Activated B cell treated with CpG ODN at 0.5 μM for 24 hours (primary cell): ENCODE results near the gene ATAD3A. TPM values are rescaled to one million over a fixed set of nuclear protein-coding genes. Genes with fewer than 3 reads are reported as not detected.

Source experiments
- ATAC-seq: fragments of 200-7000 bp; cut with Tn5 transposase; one replicate; pipeline ENCODE4 v1.10.0; 2021; ENCODE audit warnings: low read depth, mild to moderate bottlenecking, moderate library complexity
- CTCF ChIA-PET: fragments of 350-600 bp; sonication (Branson Sonifier 250); formaldehyde crosslinking; loops from one replicate; lab custom pipeline; 2021; ENCODE audit warnings: antibody characterized with exemption; lab: Charles Lee
- POLR2A ChIA-PET: fragments of 350-600 bp; sonication (Branson Sonifier 250); formaldehyde crosslinking; loops from one replicate; lab custom pipeline; 2021; ENCODE audit warnings: antibody characterized with exemption; lab: Charles Lee
- DNase-seq: peaks from one replicate; pipeline ENCODE4 v3.0.0; 2022
- H3K27ac Mint-ChIP-seq: one replicate; pipeline ENCODE4 v1.8.0; 2020; ENCODE audit warnings: mixed read lengths
- H3K27me3 Mint-ChIP-seq: one replicate; pipeline ENCODE4 v1.8.0; 2021; ENCODE audit warnings: mixed read lengths
- H3K36me3 Mint-ChIP-seq: one replicate; pipeline ENCODE4 v1.8.0; 2021; ENCODE audit warnings: low read depth, mixed read lengths
- H3K4me1 Mint-ChIP-seq: one replicate; pipeline ENCODE4 v1.8.0; 2021; ENCODE audit warnings: mixed read lengths
- H3K4me3 Mint-ChIP-seq: one replicate; pipeline ENCODE4 v1.8.0; 2020; ENCODE audit warnings: mild to moderate bottlenecking, mixed read lengths
- H3K9me3 Mint-ChIP-seq: one replicate; pipeline ENCODE4 v1.8.0; 2020; ENCODE audit warnings: mixed read lengths
- intact Hi-C: fragments of 100-400 bp; cut with micrococcal nuclease; formaldehyde crosslinking; loops from one replicate; pipeline ENCODE4 v1.15.1; 2024
- total RNA-seq: library from RNA; stranded (reverse); gene quantifications from 2 replicates; pipeline ENCODE4 v1.2.3, GENCODE V29; 2022
- TF ChIP-seq, protein P1 (sequence below): fragments of 200-600 bp; IDR thresholded peaks from one replicate; pipeline ENCODE4 v1.8.0; 2022; ENCODE audit warnings: antibody characterized with exemption, mild to moderate bottlenecking

Gene ATAD3A
- total RNA-seq, 1 donor from 2014 or later: 32.4 TPM

DNA sequence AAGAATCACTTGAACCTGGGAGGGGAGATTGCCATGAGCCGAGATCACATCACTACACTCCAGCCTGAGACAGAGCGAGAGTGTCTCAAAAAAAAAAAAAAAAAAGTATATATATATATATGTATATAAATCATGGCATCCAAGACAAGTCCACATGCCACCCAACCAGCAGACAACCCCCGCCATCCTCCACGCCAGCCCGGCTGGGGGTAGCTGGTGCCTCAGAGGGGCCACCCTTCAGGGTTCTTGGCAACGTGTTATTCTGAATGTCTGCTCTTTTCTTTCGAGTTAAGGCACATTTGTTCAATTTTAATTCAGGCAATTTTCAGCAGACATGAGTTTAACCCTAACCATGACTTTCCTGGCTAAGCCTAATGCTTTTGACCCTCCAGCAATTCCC, 38.1 kb downstream of the ATAD3A start:
- no peak for ATAC-seq
- H3K4me1 Mint-ChIP-seq: no peaks in the 10 kb centered on the region
- ChIA-PET CTCF (no interaction called here), POLR2A (no interaction called here)
- no peaks in the 10 kb centered on the region for H3K9me3 Mint-ChIP-seq
- no peak overlapping the region for H3K4me3 Mint-ChIP-seq
- no peaks in the 10 kb centered on the region for H3K27me3 Mint-ChIP-seq
- TF ChIP-seq, protein P1, sequence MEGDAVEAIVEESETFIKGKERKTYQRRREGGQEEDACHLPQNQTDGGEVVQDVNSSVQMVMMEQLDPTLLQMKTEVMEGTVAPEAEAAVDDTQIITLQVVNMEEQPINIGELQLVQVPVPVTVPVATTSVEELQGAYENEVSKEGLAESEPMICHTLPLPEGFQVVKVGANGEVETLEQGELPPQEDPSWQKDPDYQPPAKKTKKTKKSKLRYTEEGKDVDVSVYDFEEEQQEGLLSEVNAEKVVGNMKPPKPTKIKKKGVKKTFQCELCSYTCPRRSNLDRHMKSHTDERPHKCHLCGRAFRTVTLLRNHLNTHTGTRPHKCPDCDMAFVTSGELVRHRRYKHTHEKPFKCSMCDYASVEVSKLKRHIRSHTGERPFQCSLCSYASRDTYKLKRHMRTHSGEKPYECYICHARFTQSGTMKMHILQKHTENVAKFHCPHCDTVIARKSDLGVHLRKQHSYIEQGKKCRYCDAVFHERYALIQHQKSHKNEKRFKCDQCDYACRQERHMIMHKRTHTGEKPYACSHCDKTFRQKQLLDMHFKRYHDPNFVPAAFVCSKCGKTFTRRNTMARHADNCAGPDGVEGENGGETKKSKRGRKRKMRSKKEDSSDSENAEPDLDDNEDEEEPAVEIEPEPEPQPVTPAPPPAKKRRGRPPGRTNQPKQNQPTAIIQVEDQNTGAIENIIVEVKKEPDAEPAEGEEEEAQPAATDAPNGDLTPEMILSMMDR: no peak
- intact Hi-C loops: no loop called here
- no peak for DNase-seq
- no peak overlapping the region for H3K27ac Mint-ChIP-seq
- H3K36me3 Mint-ChIP-seq: no peaks in the 10 kb centered on the region

DNA sequence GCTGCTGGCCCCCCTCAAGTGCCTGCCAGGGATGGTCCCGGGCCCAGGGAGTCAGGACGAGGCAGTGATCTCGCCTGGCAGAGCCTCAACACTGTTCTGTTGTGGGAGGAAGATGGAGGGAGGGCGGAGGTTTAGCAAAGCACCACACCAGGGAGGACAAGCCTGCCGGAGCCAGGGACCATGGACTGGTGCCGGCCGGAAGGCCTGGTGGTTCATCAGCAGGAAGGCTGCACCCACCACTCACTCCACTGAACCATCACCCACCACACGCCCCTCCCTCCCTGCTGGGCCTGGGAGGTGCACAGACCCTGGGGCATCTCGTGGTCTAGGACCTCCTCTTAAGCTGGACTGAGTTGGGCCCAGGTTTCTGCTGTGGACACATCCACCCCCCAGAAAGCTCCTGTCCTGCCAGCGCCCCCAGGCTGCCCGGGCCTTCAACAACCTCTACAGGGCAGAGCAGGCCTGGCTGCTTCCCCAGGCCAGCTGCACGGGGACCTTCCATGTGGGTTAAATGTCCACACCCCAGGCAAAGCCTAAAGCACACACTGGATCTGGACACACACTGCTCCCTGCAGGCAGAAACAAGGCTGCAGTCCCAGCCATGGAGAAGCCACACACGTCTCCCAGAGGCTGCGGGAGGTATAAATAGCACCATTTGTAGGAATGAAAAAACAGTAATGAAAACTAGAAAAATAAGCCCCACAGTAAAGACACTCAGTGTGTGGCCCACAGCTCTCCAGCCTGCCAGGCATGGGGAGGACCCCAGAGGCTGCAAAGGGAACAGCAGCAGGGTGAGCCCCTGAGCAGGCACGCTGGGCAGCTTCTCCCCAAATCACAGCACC, 38.9 kb downstream of the ATAD3A start:
- H3K9me3 Mint-ChIP-seq: no peaks in the 10 kb centered on the region
- ATAC-seq (no peak), DNase-seq (no peak)
- ChIA-PET CTCF (no interaction called here), POLR2A (no interaction called here)
- TF ChIP-seq, protein P1: no peak
- no peak overlapping the region for H3K4me3 Mint-ChIP-seq
- peaks cover 2% of the 10 kb centered on the region for H3K36me3 Mint-ChIP-seq
- no peak overlapping the region for H3K27ac Mint-ChIP-seq
- no peaks in the 10 kb centered on the region for H3K27me3 Mint-ChIP-seq
- H3K4me1 Mint-ChIP-seq: no peaks in the 10 kb centered on the region
- intact Hi-C loops: no loop called here

DNA sequence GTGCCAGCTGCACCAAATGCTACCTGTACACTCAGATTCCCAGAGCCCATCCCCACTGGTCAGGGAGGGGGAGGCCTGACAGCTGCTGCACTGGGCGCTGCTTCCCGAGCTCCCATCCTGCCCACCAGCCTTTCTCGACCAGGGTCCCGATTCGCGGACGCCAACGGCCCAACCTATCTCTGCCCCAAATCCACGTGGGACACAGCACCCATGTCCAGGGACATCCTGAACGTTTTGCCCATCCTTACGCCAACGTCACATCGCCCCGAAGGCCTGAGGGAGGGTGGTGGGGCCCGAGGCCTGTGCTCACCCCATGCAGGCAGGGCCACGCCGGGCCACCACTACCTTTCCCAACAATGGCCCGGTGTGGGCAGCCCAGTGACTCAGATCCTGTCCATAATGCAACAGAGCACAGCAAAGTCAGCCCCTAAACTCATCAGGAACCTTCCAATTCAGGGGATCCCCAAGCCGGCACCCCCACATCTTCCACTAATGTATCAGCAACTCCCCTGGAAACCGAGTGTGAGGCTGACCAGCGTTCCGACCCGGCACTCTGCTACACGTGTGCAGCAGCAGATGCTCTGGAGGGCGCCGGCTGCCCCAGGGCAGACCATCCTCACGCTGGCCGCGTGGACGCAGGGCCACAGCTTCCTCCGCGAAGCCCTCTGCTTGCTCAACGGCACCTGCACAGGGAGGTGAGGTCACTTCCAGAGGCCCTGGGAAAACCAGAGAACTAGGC, 39.7 kb downstream of the ATAD3A start:
- DNase-seq (no peak), ATAC-seq (no peak)
- ChIA-PET POLR2A (no interaction called here), CTCF (no interaction called here)
- Mint-ChIP-seq H3K27me3 (no peaks in the 10 kb centered on the region), H3K4me1 (peaks cover 1% of the 10 kb centered on the region), H3K36me3 (peaks cover 2% of the 10 kb centered on the region), H3K9me3 (no peaks in the 10 kb centered on the region), H3K27ac (no peak overlapping the region), H3K4me3 (no peak overlapping the region)
- TF ChIP-seq, protein P1: no peak
- intact Hi-C loops: no loop called here

DNA sequence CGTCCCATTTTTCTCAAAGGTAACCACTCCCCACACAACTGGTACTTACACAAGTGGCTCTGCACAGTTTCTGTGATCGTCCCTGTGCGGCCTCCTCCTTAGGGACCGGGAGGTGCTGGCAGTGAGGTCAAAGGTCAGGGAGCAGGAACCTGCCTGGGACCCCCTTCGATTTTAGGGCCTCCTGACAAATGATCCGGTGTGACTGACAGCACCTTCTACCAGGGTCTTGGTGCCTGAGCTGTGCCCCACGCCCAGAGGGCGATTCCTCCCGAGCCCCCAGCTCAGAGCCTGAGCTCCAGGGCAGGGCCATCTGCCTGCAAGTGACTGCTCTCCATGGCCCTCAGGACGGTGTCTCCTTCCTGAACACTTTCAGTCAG, 40.3 kb downstream of the ATAD3A start:
- CTCF ChIA-PET: no interaction called here
- intact Hi-C loops: no loop called here
- ATAC-seq (no peak), DNase-seq (no peak)
- Mint-ChIP-seq H3K27ac (no peak overlapping the region), H3K9me3 (no peaks in the 10 kb centered on the region), H3K4me1 (peaks cover 1% of the 10 kb centered on the region), H3K36me3 (peaks cover 2% of the 10 kb centered on the region), H3K4me3 (no peak overlapping the region), H3K27me3 (no peaks in the 10 kb centered on the region)
- POLR2A ChIA-PET: no interaction called here
- TF ChIP-seq, protein P1: no peak

DNA sequence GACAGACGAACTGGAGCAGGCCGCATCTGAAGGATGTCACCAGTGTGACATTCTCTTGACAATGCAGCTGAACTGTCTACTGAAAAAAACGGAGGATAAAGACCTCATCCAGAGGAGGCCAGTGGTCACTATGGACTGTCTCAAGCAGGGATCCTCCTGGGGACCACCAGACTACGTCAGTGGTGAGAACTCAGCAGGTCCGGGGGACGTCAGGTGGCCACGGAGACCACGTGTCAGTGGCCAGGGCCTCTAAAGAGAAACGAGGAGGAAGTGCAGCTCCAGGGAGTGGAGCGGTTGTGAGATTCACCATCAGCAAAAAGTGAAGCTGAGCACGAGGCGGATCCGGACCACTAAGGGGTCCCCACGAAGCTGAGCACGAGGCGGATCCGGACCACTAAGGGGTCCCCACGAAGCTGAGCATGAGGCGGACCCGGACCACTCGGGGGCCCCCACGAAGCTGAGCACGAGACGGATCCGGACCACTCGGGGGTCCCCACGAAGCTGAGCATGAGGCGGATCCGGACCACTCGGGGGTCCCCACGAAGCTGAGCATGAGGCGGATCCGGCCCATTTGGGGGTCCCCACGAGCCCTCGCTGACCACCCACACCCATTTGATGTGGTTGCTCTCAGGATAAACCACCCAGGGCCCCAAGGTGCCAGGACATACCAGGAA, 42.0 kb downstream of the ATAD3A start:
- DNase-seq (no peak), ATAC-seq (no peak)
- Mint-ChIP-seq H3K27me3 (no peaks in the 10 kb centered on the region), H3K36me3 (peaks cover 2% of the 10 kb centered on the region), H3K9me3 (no peaks in the 10 kb centered on the region), H3K4me1 (peaks cover 1% of the 10 kb centered on the region), H3K4me3 (no peak overlapping the region), H3K27ac (no peak overlapping the region)
- TF ChIP-seq, protein P1: no peak
- intact Hi-C loops: no loop called here
- ChIA-PET CTCF (no interaction called here), POLR2A (no interaction called here)
